ENCODE results near the gene LPAR2. TPM values are rescaled to one million over a fixed set of nuclear protein-coding genes. Genes with fewer than 3 reads are reported as not detected.

Gene LPAR2
- polyA plus RNA-seq, 1 donor from 2014 or later, result 77.1 TPM

- Histone ChIP-seq H3K27ac (ENCODE audit: low read length) (peak overlapping the region; percentile 62), H3K79me2 (replicated peaks; ENCODE audit: insufficient read depth, low read length) (peaks cover 3% of the 10 kb centered on the region), H4K20me1 (ENCODE audit: insufficient read depth) (no peaks in the 10 kb centered on the region), H3K27me3 (ENCODE audit: insufficient read depth, low read depth, low read length) (no peaks in the 10 kb centered on the region), H3K4me3 (ENCODE audit: low read length) (peak overlapping the region; percentile 92), H3K9me3 (ENCODE audit: low read length) (no peaks in the 10 kb centered on the region), H3K9ac (ENCODE audit: low read length) (peak overlapping the region; percentile 84), H2AFZ (ENCODE audit: low read depth, low read length) (peak overlapping the region; percentile 34), H3K4me2 (ENCODE audit: low read length) (peak overlapping the region; percentile 80), H3K36me3 (ENCODE audit: insufficient read depth, low read length) (no peaks in the 10 kb centered on the region), H3K9me2 (ENCODE audit: insufficient read depth, low read length) (no peaks in the 10 kb centered on the region), H3F3A (ENCODE audit: insufficient read depth, low read length, poor library complexity, severe bottlenecking) (no peaks in the 10 kb centered on the region)
- TF ChIP-seq TAF1 (IDR thresholded peaks at IDR 0.05; ENCODE audit: low read depth) (no peak), MXI1 (conservative IDR thresholded peaks at IDR 0.05; ENCODE audit: poor library complexity, severe bottlenecking) (peak; percentile 23), REST (IDR thresholded peaks at IDR 0.05; ENCODE audit: borderline replicate concordance) (no peak)
These were observed 14.6 kb upstream of the LPAR2 start for GRCh38 chr19:19642506-19643157.

GRCh38 chr19:19637523-19638251 lies 9.7 kb upstream of the LPAR2 start:
- Histone ChIP-seq H4K20me1 (ENCODE audit: insufficient read depth) (no peaks in the 10 kb centered on the region), H3K9me3 (ENCODE audit: low read length) (no peaks in the 10 kb centered on the region), H3K4me3 (ENCODE audit: low read length) (no peak overlapping the region), H3K9ac (ENCODE audit: low read length) (no peak overlapping the region), H3K27me3 (ENCODE audit: insufficient read depth, low read depth, low read length) (no peaks in the 10 kb centered on the region), H3K9me2 (ENCODE audit: insufficient read depth, low read length) (no peaks in the 10 kb centered on the region), H3K36me3 (ENCODE audit: insufficient read depth, low read length) (no peaks in the 10 kb centered on the region), H3K4me2 (ENCODE audit: low read length) (no peak overlapping the region), H3F3A (ENCODE audit: insufficient read depth, low read length, poor library complexity, severe bottlenecking) (no peaks in the 10 kb centered on the region), H3K27ac (ENCODE audit: low read length) (no peak overlapping the region), H3K79me2 (replicated peaks; ENCODE audit: insufficient read depth, low read length) (peaks cover 3% of the 10 kb centered on the region), H2AFZ (ENCODE audit: low read depth, low read length) (no peak overlapping the region)
- TF ChIP-seq REST (IDR thresholded peaks at IDR 0.05; ENCODE audit: borderline replicate concordance) (no peak), RAD21 (conservative IDR thresholded peaks at IDR 0.05) (no peak), POLR2AphosphoS5 (IDR thresholded peaks at IDR 0.05) (no peak), EP300 (conservative IDR thresholded peaks at IDR 0.05; ENCODE audit: poor library complexity, severe bottlenecking) (no peak), EZH2 (IDR thresholded peaks at IDR 0.05; ENCODE audit: borderline replicate concordance, insufficient read depth, low read length, poor library complexity, severe bottlenecking) (no peak), CTCF (IDR thresholded peaks at IDR 0.05; ENCODE audit: poor library complexity, severe bottlenecking) (no peak), MXI1 (conservative IDR thresholded peaks at IDR 0.05; ENCODE audit: poor library complexity, severe bottlenecking) (no peak), TAF1 (IDR thresholded peaks at IDR 0.05; ENCODE audit: low read depth) (no peak), SMC3 (conservative IDR thresholded peaks at IDR 0.05; ENCODE audit: poor library complexity) (no peak)
